BJ (cell line): ENCODE results near the gene NALCN. TPM values are rescaled to one million over a fixed set of nuclear protein-coding genes. Genes with fewer than 3 reads are reported as not detected.

Experiments used
- CTCF ChIA-PET: fragments of 350-600 bp; formaldehyde crosslinking; extraction: SDS; loops from one replicate; lab custom pipeline; 2021; ENCODE audit warnings: antibody characterized with exemption, inconsistent platforms; lab: Yijun Ruan, JAX
- POLR2A ChIA-PET: fragments of 300-600 bp; sonication (Branson Sonifier 250); formaldehyde crosslinking; extraction: SDS; loops from one replicate; lab custom pipeline; 2021; ENCODE audit warnings: antibody characterized with exemption; lab: Charles Lee
- DNase-seq: peaks from one replicate; pipeline ENCODE4 v3.0.0-alpha.2; 2011; ENCODE audit warnings: low read depth
- H3K27me3 ChIP-seq: 2 replicates; pipeline ENCODE4 v1.6.0; 2011; ENCODE audit warnings: low read length; ENCODE audit not compliant: control insufficient read depth, insufficient read depth
- H3K36me3 ChIP-seq: 2 replicates; pipeline ENCODE4 v1.5.1; 2011; ENCODE audit warnings: low read length; ENCODE audit not compliant: control insufficient read depth, insufficient read depth
- H3K4me3 ChIP-seq: 2 replicates; pipeline ENCODE4 v1.5.1; 2011; ENCODE audit warnings: low read depth, mild to moderate bottlenecking, control low read depth, low read length
- CTCF ChIP-seq: IDR thresholded peaks from 2 replicates; pipeline ENCODE4 v1.5.1; 2011; ENCODE audit warnings: low read depth, mild to moderate bottlenecking, control low read depth, inconsistent platforms, low read length, moderate library complexity; ENCODE audit not compliant: insufficient read depth
- polyA plus RNA-seq: library from polyadenylated mRNA; depleted of rRNA; stranded (reverse); fragments of >200 nt; gene quantifications from 2 replicates; pipeline ENCODE4 v1.2.3, GENCODE V29; 2011

The NALCN gene
- polyA plus RNA-seq, 1 experiment, result 2.9 TPM

DNA sequence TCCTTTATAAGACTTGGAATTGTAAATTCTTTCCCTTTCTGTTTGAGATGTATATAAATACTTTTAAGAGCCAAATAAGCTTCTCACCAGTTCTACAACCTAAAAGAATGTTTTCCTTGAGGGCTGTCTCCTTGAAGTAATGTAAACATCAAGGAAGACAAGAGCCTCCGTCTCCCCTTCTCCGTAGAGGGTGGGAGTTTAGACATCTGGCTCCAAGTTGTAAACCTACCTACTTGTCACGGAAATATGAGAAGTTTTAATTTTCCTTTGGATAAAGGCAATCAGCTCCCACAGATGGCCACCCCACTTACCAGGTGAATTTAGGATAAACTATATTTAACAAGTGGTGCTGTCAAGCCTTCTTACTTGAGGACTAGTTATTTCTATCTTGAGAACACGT is 237.9 kb downstream of the NALCN start:
- CTCF ChIA-PET, result interaction anchor here (0.8 to 2.3 kb wide), 2 partner anchors 160 to 296 kb away, joined by 3 to 8 read pairs; no protein-coding TSS in a partner anchor
- POLR2A ChIA-PET, result no interaction called here

GRCh38 chr13:101170306-101170705 is 246.0 kb downstream of the NALCN start:
- Histone ChIP-seq H3K4me3 (no peak overlapping the region), H3K36me3 (no peaks in the 10 kb centered on the region), H3K27me3 (no peaks in the 10 kb centered on the region)
- POLR2A ChIA-PET, result no interaction called here
- CTCF ChIA-PET, result interaction anchor here (0.8 to 2.5 kb wide), 4 partner anchors 11 to 304 kb away, joined by 4 to 13 read pairs (median 4); no protein-coding TSS in a partner anchor
- TF ChIP-seq CTCF, result no peak
- DNase-seq, result no peak

More for the DNA sequence above, 237.9 kb downstream of the NALCN start:
- DNase-seq, result no peak
- H3K36me3 ChIP-seq, result no peaks in the 10 kb centered on the region
- TF ChIP-seq CTCF, result no peak
- H3K4me3 ChIP-seq, result no peak overlapping the region
- 0 out of 2 replicates have a peak, but pooled peaks cover 2% of the 10 kb centered on the region for H3K27me3 ChIP-seq

DNA sequence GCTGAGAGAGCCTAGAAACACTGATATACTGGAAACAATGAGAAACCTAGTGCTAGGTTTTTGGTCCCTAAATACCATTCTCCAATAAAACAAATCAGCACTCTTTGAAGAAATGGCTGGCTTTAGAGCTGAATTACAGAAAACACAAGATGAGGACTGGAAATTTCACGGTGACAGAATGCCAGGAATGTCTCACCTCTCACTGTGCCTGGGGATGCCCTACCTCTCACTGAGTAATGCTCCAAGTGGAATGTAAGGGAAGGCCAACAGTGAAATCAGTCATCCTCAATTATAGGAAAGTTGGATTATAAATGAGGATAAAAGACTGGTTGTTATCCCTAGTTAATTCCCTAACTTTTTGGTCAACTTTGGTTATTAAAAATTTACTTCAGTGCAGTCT is 259.0 kb downstream of the NALCN start:
- no peak for TF ChIP-seq CTCF
- ChIA-PET CTCF (interaction anchor here (1.4 to 3.6 kb wide), 2 partner anchors 11 to 14 kb away, joined by 3 to 13 read pairs; no protein-coding TSS in a partner anchor), POLR2A (no interaction called here)
- H3K27me3 ChIP-seq, result no peaks in the 10 kb centered on the region
- no peaks in the 10 kb centered on the region for H3K36me3 ChIP-seq
- H3K4me3 ChIP-seq, result no peak overlapping the region
- no peak for DNase-seq

DNA sequence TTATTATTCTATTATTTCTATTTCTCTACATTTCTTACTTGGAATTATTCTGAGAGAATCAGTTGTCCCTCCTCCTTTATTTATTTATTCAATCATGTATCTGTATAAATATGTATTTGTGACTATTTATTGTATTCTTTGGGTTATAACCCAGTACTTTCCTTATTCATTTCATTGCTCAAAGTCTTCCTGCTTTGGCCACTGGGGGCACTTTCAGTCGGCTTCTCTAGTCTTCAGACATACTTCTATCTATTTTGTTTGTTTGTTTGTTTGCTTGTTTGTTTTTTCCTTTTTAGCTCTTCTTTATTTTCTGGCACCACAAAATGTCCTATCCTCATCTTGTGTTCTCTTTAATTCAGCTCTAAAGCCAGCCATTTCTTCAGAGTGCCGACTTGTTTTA is 260.4 kb downstream of the NALCN start:
- Histone ChIP-seq H3K4me3 (no peak overlapping the region), H3K36me3 (no peaks in the 10 kb centered on the region), H3K27me3 (no peaks in the 10 kb centered on the region)
- ChIA-PET POLR2A (no interaction called here), CTCF (interaction anchor here (0.6 to 1.5 kb wide), 12 partner anchors 8 to 1067 kb away, joined by 3 to 8 read pairs (median 4); no protein-coding TSS in a partner anchor)
- no peak for DNase-seq
- TF ChIP-seq CTCF, result peak; percentile 48

DNA sequence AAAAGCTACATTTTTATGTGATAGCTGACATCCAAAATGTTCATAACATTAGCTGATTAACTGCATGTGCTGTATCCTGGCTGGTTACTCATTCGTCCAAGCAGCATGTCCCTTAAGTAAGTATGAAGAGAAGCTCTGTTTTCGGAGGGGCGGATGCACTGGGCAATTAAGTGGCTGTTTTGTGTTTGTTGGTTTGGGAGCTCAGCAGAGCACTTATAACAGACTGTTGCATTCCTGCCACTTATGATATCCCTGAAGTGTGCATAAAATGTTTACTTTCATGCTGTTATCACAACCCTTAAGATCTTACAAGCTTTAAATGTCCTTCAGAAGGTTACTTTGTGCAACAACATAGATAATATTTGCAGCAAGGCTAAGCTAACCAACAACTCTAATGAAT is 264.1 kb downstream of the NALCN start:
- ChIA-PET POLR2A (no interaction called here), CTCF (interaction anchor here (0.7 to 1.0 kb wide), 2 partner anchors 136 to 321 kb away, joined by 3 to 5 read pairs; no protein-coding TSS in a partner anchor)
- H3K36me3 ChIP-seq, result no peaks in the 10 kb centered on the region
- no peak for DNase-seq
- no peak overlapping the region for H3K4me3 ChIP-seq
- TF ChIP-seq CTCF, result no peak
- no peaks in the 10 kb centered on the region for H3K27me3 ChIP-seq
